DOHH2 (cell line): ENCODE results near the gene CELSR3.

Experiments
- H3F3A ChIP-seq: fragments of 200-600 bp; sonication (generic), shearing (Covaris generic); 2 replicates; pipeline ENCODE4 v1.6.0; 2016; ENCODE audit warnings: antibody characterized with exemption, mild to moderate bottlenecking; ENCODE audit not compliant: control insufficient read depth, insufficient read depth
- H3K27ac ChIP-seq: fragments of 200-600 bp; sonication (generic); 2 replicates; pipeline ENCODE4 v1.5.1; 2014; ENCODE audit warnings: low read depth, mild to moderate bottlenecking, low read length, moderate library complexity
- H3K27me3 ChIP-seq: fragments of 200-600 bp; sonication (generic); 2 replicates; pipeline ENCODE4 v1.6.1; 2014; ENCODE audit warnings: mild to moderate bottlenecking, low read length, mixed read lengths; ENCODE audit not compliant: control insufficient read depth
- H3K36me3 ChIP-seq: fragments of 200-600 bp; sonication (generic); 2 replicates; pipeline ENCODE4 v1.6.1; 2014; ENCODE audit warnings: mild to moderate bottlenecking, low read length, moderate library complexity, mixed read lengths; ENCODE audit not compliant: control insufficient read depth
- H3K4me1 ChIP-seq: fragments of 200-600 bp; sonication (generic); 2 replicates; pipeline ENCODE4 v1.6.1; 2014; ENCODE audit warnings: mild to moderate bottlenecking, low read length, mixed read lengths; ENCODE audit not compliant: control insufficient read depth
- H3K4me2 ChIP-seq: fragments of 200-600 bp; sonication (generic); 2 replicates; pipeline ENCODE4 v1.6.0; 2014; ENCODE audit warnings: mild to moderate bottlenecking, low read length, moderate library complexity
- H3K4me3 ChIP-seq: fragments of 200-600 bp; sonication (generic); 2 replicates; pipeline ENCODE4 v1.5.1; 2014; ENCODE audit warnings: mild to moderate bottlenecking, low read length, mixed read lengths
- H3K79me2 ChIP-seq: fragments of 200-600 bp; sonication (generic); 2 replicates; pipeline ENCODE4 v1.6.1; 2014; ENCODE audit warnings: mild to moderate bottlenecking, low read length, mixed read lengths; ENCODE audit not compliant: control insufficient read depth
- H3K9me2 ChIP-seq: fragments of 200-600 bp; sonication (generic); replicated peaks from 2 replicates; pipeline ENCODE4 v1.6.1; 2014; ENCODE audit warnings: mild to moderate bottlenecking, low read length, mixed read lengths; ENCODE audit not compliant: control insufficient read depth
- H3K9me3 ChIP-seq: fragments of 200-600 bp; sonication (generic); 2 replicates; pipeline ENCODE4 v1.6.1; 2014; ENCODE audit warnings: antibody characterized with exemption, low read length, mixed read lengths; ENCODE audit not compliant: control insufficient read depth, insufficient read depth
- H4K20me1 ChIP-seq: fragments of 200-600 bp; sonication (generic); 2 replicates; pipeline ENCODE4 v1.6.0; 2014; ENCODE audit warnings: low read depth, mild to moderate bottlenecking, antibody characterized with exemption, low read length, moderate library complexity; ENCODE audit not compliant: control insufficient read depth, insufficient read depth
- EZH2phosphoT487 ChIP-seq: fragments of 200-600 bp; sonication (generic); IDR thresholded peaks from 2 replicates; pipeline ENCODE4 v1.6.1; 2017; ENCODE audit warnings: borderline replicate concordance, mild to moderate bottlenecking, antibody characterized with exemption, low read length, moderate library complexity, mixed read lengths
- TF ChIP-seq, protein P1 (sequence below): fragments of 200-600 bp; sonication (generic); IDR thresholded peaks from one replicate; pipeline ENCODE4 v1.5.1; 2014; ENCODE audit warnings: antibody characterized with exemption, mild to moderate bottlenecking, low read depth, low read length; ENCODE audit not compliant: poor library complexity, severe bottlenecking

CELSR3 gene

DNA sequence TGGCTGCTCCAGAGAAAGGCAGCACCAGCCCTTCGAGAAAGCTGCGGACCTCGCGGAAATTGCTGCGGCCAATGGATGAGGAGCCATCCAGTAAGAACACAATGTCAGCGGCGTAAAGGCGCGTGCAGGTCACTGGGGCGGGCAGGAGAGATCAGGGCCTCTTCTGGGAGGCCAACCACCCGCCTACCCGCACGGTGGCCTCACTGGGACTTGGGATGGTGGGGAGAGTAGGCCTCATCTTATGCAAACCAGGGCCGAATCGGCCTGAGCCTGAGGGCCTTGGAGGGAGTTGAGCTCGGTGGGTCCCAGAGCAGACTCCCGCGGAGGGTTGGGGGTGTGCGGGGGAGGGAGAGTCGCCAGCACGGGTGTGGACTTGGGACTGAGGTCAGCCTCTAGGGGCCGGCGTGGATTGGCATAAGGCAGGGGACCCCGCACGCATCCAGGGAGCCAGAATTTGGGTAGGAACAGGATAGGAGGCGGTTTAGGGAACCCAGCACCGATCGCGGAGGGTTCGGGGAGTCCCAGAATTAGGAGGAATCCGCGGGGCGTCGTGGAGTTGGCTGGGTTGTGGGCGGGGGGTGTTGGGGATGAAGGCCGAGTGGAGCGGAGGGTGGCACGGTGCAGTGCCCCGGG lies 68.2 kb downstream of the CELSR3 start:
- H4K20me1 ChIP-seq: peaks cover 6% of the 10 kb centered on the region; the same call in 1 of the 2 replicates
- H3K79me2 ChIP-seq: no peaks in the 10 kb centered on the region
- H3K4me3 ChIP-seq: no peak overlapping the region
- no peaks in the 10 kb centered on the region for H3K4me1 ChIP-seq
- no peaks in the 10 kb centered on the region for H3K9me3 ChIP-seq
- peaks cover 2% of the 10 kb centered on the region; the same call in 1 of the 2 replicates for H3K27me3 ChIP-seq
- no peak overlapping the region for H3K4me2 ChIP-seq
- no peak overlapping the region for H3K27ac ChIP-seq
- H3K9me2 ChIP-seq: no peaks in the 10 kb centered on the region
- peaks cover 2% of the 10 kb centered on the region; the same call in 1 of the 2 replicates for H3F3A ChIP-seq
- TF ChIP-seq EZH2phosphoT487: no peak
- TF ChIP-seq, protein P1, sequence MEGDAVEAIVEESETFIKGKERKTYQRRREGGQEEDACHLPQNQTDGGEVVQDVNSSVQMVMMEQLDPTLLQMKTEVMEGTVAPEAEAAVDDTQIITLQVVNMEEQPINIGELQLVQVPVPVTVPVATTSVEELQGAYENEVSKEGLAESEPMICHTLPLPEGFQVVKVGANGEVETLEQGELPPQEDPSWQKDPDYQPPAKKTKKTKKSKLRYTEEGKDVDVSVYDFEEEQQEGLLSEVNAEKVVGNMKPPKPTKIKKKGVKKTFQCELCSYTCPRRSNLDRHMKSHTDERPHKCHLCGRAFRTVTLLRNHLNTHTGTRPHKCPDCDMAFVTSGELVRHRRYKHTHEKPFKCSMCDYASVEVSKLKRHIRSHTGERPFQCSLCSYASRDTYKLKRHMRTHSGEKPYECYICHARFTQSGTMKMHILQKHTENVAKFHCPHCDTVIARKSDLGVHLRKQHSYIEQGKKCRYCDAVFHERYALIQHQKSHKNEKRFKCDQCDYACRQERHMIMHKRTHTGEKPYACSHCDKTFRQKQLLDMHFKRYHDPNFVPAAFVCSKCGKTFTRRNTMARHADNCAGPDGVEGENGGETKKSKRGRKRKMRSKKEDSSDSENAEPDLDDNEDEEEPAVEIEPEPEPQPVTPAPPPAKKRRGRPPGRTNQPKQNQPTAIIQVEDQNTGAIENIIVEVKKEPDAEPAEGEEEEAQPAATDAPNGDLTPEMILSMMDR: no peak
- peaks cover 18% of the 10 kb centered on the region for H3K36me3 ChIP-seq

DNA sequence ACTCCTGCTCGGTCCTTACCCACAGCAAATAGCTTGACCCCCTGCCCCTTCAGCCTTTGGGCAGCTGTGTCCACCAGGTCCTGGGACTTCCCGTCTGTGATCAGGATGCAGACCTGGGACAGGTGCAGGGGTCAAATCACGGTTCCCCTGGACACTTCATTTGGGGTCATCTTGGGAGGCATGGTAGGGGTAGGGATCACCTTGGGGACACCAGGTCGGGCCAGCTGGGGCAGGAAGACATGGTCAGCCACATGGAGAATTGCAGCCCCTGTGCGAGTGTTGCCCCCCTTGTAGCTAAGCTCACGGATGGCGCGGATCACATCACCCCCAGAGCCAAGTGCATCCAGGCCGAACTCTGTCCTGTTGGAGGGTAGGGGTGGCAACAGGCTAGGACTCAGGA lies 69.3 kb downstream of the CELSR3 start:
- Histone ChIP-seq H3K27ac (no peak overlapping the region), H3K9me3 (no peaks in the 10 kb centered on the region), H3K79me2 (no peaks in the 10 kb centered on the region), H3K4me2 (no peak overlapping the region), H3F3A (peaks cover 2% of the 10 kb centered on the region; the same call in 1 of the 2 replicates), H3K36me3 (peaks cover 6% of the 10 kb centered on the region; the same call in 1 of the 2 replicates), H3K4me3 (no peak overlapping the region), H3K27me3 (peaks cover 2% of the 10 kb centered on the region; the same call in 1 of the 2 replicates), H4K20me1 (peaks cover 6% of the 10 kb centered on the region; the same call in 1 of the 2 replicates), H3K9me2 (no peaks in the 10 kb centered on the region), H3K4me1 (no peaks in the 10 kb centered on the region)
- TF ChIP-seq, protein P1: no peak
- no peak for TF ChIP-seq EZH2phosphoT487

GRCh38 chr3:48592519-48593087 lies 70.1 kb downstream of the CELSR3 start:
- H3K4me1 ChIP-seq: no peaks in the 10 kb centered on the region
- no peaks in the 10 kb centered on the region for H3K79me2 ChIP-seq
- H4K20me1 ChIP-seq: peaks cover 3% of the 10 kb centered on the region; the same call in 1 of the 2 replicates
- H3K36me3 ChIP-seq: peaks cover 3% of the 10 kb centered on the region; the same call in 1 of the 2 replicates
- H3K9me3 ChIP-seq: no peaks in the 10 kb centered on the region
- TF ChIP-seq, protein P1: no peak
- no peak for TF ChIP-seq EZH2phosphoT487
- no peak overlapping the region for H3K27ac ChIP-seq
- peaks cover 2% of the 10 kb centered on the region; the same call in 1 of the 2 replicates for H3K27me3 ChIP-seq
- peaks cover 2% of the 10 kb centered on the region; the same call in 1 of the 2 replicates for H3F3A ChIP-seq
- no peaks in the 10 kb centered on the region for H3K9me2 ChIP-seq
- no peak overlapping the region for H3K4me3 ChIP-seq
- no peak overlapping the region for H3K4me2 ChIP-seq
